RWPE2 (cell line): ENCODE data around the gene DSCAML1.

Experiments
- ATAC-seq: fragments of 200-7000 bp; cut with Tn5 transposase; 3 replicates; pipeline ENCODE4 v1.9.1; 2021; ENCODE audit warnings: low read depth
- DNase-seq: peaks from one replicate; pipeline ENCODE4 v3.0.0-alpha.2; 2020; ENCODE audit warnings: low spot score
- H3K27ac ChIP-seq: fragments of 450-650 bp; 2 replicates; pipeline ENCODE4 v1.5.1; 2017; ENCODE audit warnings: mild to moderate bottlenecking; ENCODE audit not compliant: poor library complexity, severe bottlenecking
- H3K27me3 ChIP-seq: fragments of 250-450 bp; sonication (Bioruptor Pico); 2 replicates; pipeline ENCODE4 v1.5.1; 2021; ENCODE audit warnings: mild to moderate bottlenecking, moderate library complexity; ENCODE audit not compliant: insufficient read depth, poor library complexity, severe bottlenecking
- H3K36me3 ChIP-seq: fragments of 250-450 bp; sonication (Bioruptor Pico); 2 replicates; pipeline ENCODE4 v1.5.1; 2020; ENCODE audit warnings: low read depth, mild to moderate bottlenecking, moderate library complexity
- H3K4me1 ChIP-seq: fragments of 250-450 bp; sonication (Bioruptor Pico); 2 replicates; pipeline ENCODE4 v1.5.1; 2021; ENCODE audit warnings: mild to moderate bottlenecking, moderate library complexity; ENCODE audit not compliant: insufficient read depth, poor library complexity, severe bottlenecking
- H3K4me3 ChIP-seq: fragments of 250-450 bp; sonication (Bioruptor Pico); 2 replicates; pipeline ENCODE4 v1.5.1; 2021; ENCODE audit warnings: mild to moderate bottlenecking, moderate library complexity; ENCODE audit not compliant: severe bottlenecking
- H3K9me3 ChIP-seq: fragments of 250-450 bp; sonication (Bioruptor Pico); 2 replicates; pipeline ENCODE4 v1.5.1; 2021; ENCODE audit warnings: mild to moderate bottlenecking, moderate library complexity; ENCODE audit not compliant: severe bottlenecking
- CTCF ChIP-seq: fragments of 450-650 bp; IDR thresholded peaks from one replicate; pipeline ENCODE4 v1.5.1; 2017; ENCODE audit warnings: mild to moderate bottlenecking, moderate library complexity; ENCODE audit not compliant: poor library complexity, severe bottlenecking

DSCAML1 gene

DNA sequence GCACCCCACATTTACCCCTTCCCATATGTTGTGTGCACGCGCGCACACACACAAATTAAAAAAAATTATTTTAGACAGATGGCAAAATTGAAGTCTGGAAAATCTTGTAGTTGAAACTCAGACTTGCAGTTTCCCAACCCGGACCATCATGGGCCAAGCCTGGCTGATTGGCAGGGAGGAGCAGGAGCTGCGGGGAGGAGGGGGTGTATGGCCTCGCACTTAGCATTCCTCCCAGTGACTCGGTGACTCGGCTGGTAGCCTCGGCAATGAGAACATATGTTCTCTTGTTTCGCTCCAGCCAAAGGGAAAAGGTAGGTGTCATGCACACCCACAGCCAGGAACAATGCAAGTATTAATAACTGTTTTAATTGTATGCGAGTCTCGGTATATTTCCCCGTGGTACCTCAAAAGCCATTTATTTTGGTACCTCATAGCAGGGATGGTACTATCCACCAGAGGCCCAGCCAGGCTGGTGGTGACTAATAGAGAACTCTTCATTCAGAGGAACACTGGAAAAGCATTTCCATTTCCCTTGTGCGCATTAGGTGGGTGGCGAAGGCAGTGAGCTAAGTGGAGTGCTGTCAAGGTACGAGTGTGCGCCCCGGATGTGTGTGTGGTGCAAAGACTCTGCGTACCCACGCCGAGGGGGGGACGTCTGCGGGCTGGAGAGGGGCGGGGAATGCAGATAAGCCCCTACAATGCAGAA lies 92.5 kb downstream of the DSCAML1 start:
- no peak overlapping the region for H3K27ac ChIP-seq
- no peaks in the 10 kb centered on the region for H3K9me3 ChIP-seq
- peaks cover 24% of the 10 kb centered on the region for H3K27me3 ChIP-seq
- no peak overlapping the region for H3K4me3 ChIP-seq
- no peak for TF ChIP-seq CTCF
- no peak for DNase-seq
- H3K36me3 ChIP-seq: no peaks in the 10 kb centered on the region
- no peak for ATAC-seq
- H3K4me1 ChIP-seq: no peaks in the 10 kb centered on the region

GRCh38 chr11:117702946-117703598 lies 93.9 kb downstream of the DSCAML1 start:
- H3K9me3 ChIP-seq: no peaks in the 10 kb centered on the region
- peaks cover 21% of the 10 kb centered on the region for H3K27me3 ChIP-seq
- no peak overlapping the region for H3K4me3 ChIP-seq
- DNase-seq (no peak), ATAC-seq (no peak)
- H3K4me1 ChIP-seq: no peaks in the 10 kb centered on the region
- H3K27ac ChIP-seq: no peak overlapping the region
- no peak for TF ChIP-seq CTCF
- H3K36me3 ChIP-seq: no peaks in the 10 kb centered on the region

- peaks cover 17% of the 10 kb centered on the region for H3K27me3 ChIP-seq
- no peak for TF ChIP-seq CTCF
- DNase-seq (no peak), ATAC-seq (no peak)
- no peaks in the 10 kb centered on the region for H3K36me3 ChIP-seq
- H3K27ac ChIP-seq: no peak overlapping the region
- no peak overlapping the region for H3K4me3 ChIP-seq
- no peaks in the 10 kb centered on the region for H3K4me1 ChIP-seq
- H3K9me3 ChIP-seq: no peaks in the 10 kb centered on the region
These were observed 95.2 kb downstream of the DSCAML1 start for GRCh38 chr11:117701781-117702180.

DNA sequence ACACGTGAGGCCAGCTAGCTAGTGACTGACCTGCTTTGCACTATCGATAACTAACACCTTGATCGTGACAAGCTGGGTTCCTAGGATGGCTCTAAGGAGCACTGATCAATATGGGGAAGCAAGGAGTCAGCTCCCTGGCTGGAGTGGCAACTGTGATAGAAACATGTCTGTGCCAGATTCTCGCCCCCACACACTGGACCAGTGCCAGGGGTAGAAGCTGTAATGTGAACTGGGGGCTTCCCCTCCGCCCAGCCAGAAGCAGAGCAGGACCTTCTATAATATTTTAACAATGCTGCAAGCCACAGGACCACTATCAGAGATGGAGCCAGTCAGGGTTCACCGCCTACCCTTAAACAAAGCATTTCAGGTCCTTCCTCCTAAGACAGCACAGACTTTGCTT lies 96.5 kb downstream of the DSCAML1 start:
- H3K27me3 ChIP-seq: peaks cover 17% of the 10 kb centered on the region
- no peaks in the 10 kb centered on the region for H3K36me3 ChIP-seq
- H3K27ac ChIP-seq: no peak overlapping the region
- no peaks in the 10 kb centered on the region for H3K9me3 ChIP-seq
- no peak overlapping the region for H3K4me3 ChIP-seq
- no peaks in the 10 kb centered on the region for H3K4me1 ChIP-seq
- no peak for DNase-seq
- ATAC-seq: no peak
- no peak for TF ChIP-seq CTCF

DNA sequence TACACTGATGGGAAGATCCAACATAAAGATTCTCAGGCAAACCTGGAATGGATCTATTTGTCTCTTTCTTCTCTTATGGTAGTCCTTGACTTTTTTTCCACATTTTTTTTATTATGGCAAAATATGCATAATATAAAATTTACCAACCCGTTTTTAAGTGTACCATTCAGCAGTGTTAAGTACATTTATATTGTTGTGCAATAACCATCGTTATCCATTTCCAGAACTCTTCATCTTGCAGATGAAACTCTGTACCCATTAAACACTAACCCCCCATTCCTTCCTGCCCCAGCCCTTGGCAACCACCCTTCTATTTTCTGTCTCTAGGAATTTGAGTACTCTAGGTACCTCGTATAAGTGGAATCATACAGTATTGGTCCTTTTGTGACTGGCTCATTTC lies 99.7 kb downstream of the DSCAML1 start:
- no peak overlapping the region for H3K27ac ChIP-seq
- no peak for DNase-seq
- H3K4me1 ChIP-seq: no peaks in the 10 kb centered on the region
- no peak for ATAC-seq
- H3K27me3 ChIP-seq: peaks cover 1% of the 10 kb centered on the region
- no peaks in the 10 kb centered on the region for H3K36me3 ChIP-seq
- H3K9me3 ChIP-seq: no peaks in the 10 kb centered on the region
- TF ChIP-seq CTCF: no peak
- no peak overlapping the region for H3K4me3 ChIP-seq
